T-cell (primary cell): Measurements from ENCODE around the gene SERPINF2. TPM values are rescaled to one million over a fixed set of nuclear protein-coding genes. Genes with fewer than 3 reads are reported as not detected.

Experiments
- ATAC-seq, 4 experiments: fragments of 200-7000 bp in 3 of 4; fragments of 150-1000 bp in 1 of 4; cut with Tn5 transposase; replicated peaks in 1 of 4; 1 replicate in 3 of 4; 2 replicates in 1 of 4; pipeline ENCODE4 v1.10.0; 2021; ENCODE audit warnings: moderate library complexity in 3 of 4, mild to moderate bottlenecking in 2 of 4, moderate number of reproducible peaks in 1 of 4
- CTCF ChIA-PET, 2 donors: fragments of 300-600 bp; sonication (Branson Sonifier 250); formaldehyde crosslinking; loops; one replicate each; lab custom pipeline; 2022; ENCODE audit warnings: antibody characterized with exemption in 2 of 2; lab: Charles Lee
- POLR2A ChIA-PET, 2 donors: fragments of 300-600 bp; sonication (Branson Sonifier 250); formaldehyde crosslinking; loops; one replicate each; lab custom pipeline; 2022; ENCODE audit warnings: antibody characterized with exemption in 2 of 2; lab: Charles Lee
- DNase-seq, 35 experiments: peaks; one replicate each; pipeline versions ENCODE4 v3.0.0 to v3.0.0-alpha.2; 2013 to 2023
- H3K27ac ChIP-seq: one replicate; pipeline ENCODE4 v1.5.1; 2013; ENCODE audit warnings: low read length
- H3K27me3 ChIP-seq, 2 experiments: replicated peaks in 1 of 2; 1 replicate in 1 of 2; 2 replicates in 1 of 2; pipeline versions ENCODE4 v1.6.1 to v1.7.0; 2013; ENCODE audit warnings: low read length in 1 of 2, mixed read lengths in 1 of 2; ENCODE audit not compliant: control insufficient read depth in 2 of 2, insufficient read depth in 2 of 2; ENCODE audit errors: extremely low read depth in 1 of 2
- H3K36me3 ChIP-seq, 2 donors: 1 replicate in 1 of 2; 2 replicates in 1 of 2; pipeline versions ENCODE4 v1.6.1 to v1.7.0; 2013; ENCODE audit warnings: low read length in 1 of 2; ENCODE audit not compliant: control insufficient read depth in 2 of 2, insufficient read depth in 1 of 2; ENCODE audit errors: extremely low read depth in 1 of 2
- H3K4me1 ChIP-seq, 2 experiments: 1 replicate in 1 of 2; 2 replicates in 1 of 2; pipeline versions ENCODE4 v1.6.1 to v1.7.0; 2013; ENCODE audit warnings: low read length in 2 of 2, mixed read lengths in 1 of 2; ENCODE audit not compliant: insufficient read depth in 2 of 2, control insufficient read depth in 1 of 2; ENCODE audit errors: extremely low read depth in 1 of 2
- H3K4me3 ChIP-seq, 2 donors: 1 replicate in 1 of 2; 2 replicates in 1 of 2; pipeline versions ENCODE4 v1.5.1 to v1.7.0; 2013; ENCODE audit warnings: mild to moderate bottlenecking in 2 of 2, low read length in 1 of 2, moderate library complexity in 1 of 2; ENCODE audit not compliant: control insufficient read depth in 1 of 2; ENCODE audit errors: extremely low read depth in 1 of 2
- H3K9me3 ChIP-seq: 2 replicates; pipeline ENCODE4 v1.7.0; 2013
- H3K27ac Mint-ChIP-seq, 2 donors: one replicate each; pipeline ENCODE4 v1.8.0; 2020 to 2021; ENCODE audit warnings: mild to moderate bottlenecking in 2 of 2, mixed read lengths in 2 of 2
- H3K27me3 Mint-ChIP-seq, 2 donors: one replicate each; pipeline ENCODE4 v1.8.0; 2021 to 2022; ENCODE audit warnings: mixed read lengths in 2 of 2
- H3K36me3 Mint-ChIP-seq: one replicate; pipeline ENCODE4 v1.8.0; 2021; ENCODE audit warnings: mixed read lengths
- H3K4me1 Mint-ChIP-seq, 3 donors: one replicate each; pipeline ENCODE4 v1.8.0; 2020 to 2022; ENCODE audit warnings: mixed read lengths in 3 of 3, mild to moderate bottlenecking in 1 of 3
- H3K4me3 Mint-ChIP-seq, 3 donors: one replicate each; pipeline ENCODE4 v1.8.0; 2020 to 2022; ENCODE audit warnings: mild to moderate bottlenecking in 3 of 3, mixed read lengths in 3 of 3, moderate library complexity in 3 of 3
- H3K9me3 Mint-ChIP-seq, 3 donors: one replicate each; pipeline ENCODE4 v1.8.0; 2020 to 2022; ENCODE audit warnings: mixed read lengths in 3 of 3
- WGBS: methylation state at CpG from one replicate; pipeline ENCODE4 v1.1.5; 2013; ENCODE audit warnings: missing lambda C conversion rate; ENCODE audit not compliant: insufficient coverage; 5-methylcytosine and 5-hydroxymethylcytosine counted together
- total RNA-seq, 35 experiments: library from RNA in 6 of 35; stranded (reverse) in 6 of 35; fragments of 120-200 nt in 1 of 35; gene quantifications; one replicate each; pipeline versions ENCODE4 v1.2.1 to v1.2.4 and lab custom pipeline; 2013 to 2026

The SERPINF2 gene
- total RNA-seq, 5 donors from 2014 or later (not counting 1 experiment from before 2014, with no cell fraction given) = 0.86 to 2.9 (median 1.4) TPM

- no peaks in the 10 kb centered on the region for H3K9me3 ChIP-seq
- peaks cover 5 to 7% (median 7%) of the 10 kb centered on the region in 3 donors for H3K4me1 Mint-ChIP-seq
- H3K9me3 Mint-ChIP-seq = no peaks in the 10 kb centered on the region
- H3K36me3 Mint-ChIP-seq = no peaks in the 10 kb centered on the region
- 86% methylated on average over 18 of the region's 23 CpGs for WGBS
- H3K4me3 ChIP-seq = no peak overlapping the region
- no peak for DNase-seq
- H3K4me1 ChIP-seq = peaks cover 0 to 8% of the 10 kb centered on the region in 2 experiments
- no peaks in the 10 kb centered on the region for H3K36me3 ChIP-seq
- H3K27ac ChIP-seq = no peak overlapping the region
- POLR2A ChIA-PET = no interaction called here
- CTCF ChIA-PET = no interaction called here
- H3K27me3 ChIP-seq = peaks cover 0 to 13% of the 10 kb centered on the region in 2 experiments
- no peak overlapping the region for H3K27ac Mint-ChIP-seq
- H3K4me3 Mint-ChIP-seq = no peak overlapping the region
- H3K27me3 Mint-ChIP-seq = no peaks in the 10 kb centered on the region
- ATAC-seq = no peak
These were observed 11.2 kb downstream of the SERPINF2 start for GRCh38 chr17:1753767-1754429.

GRCh38 chr17:1754430-1755112 is 11.9 kb downstream of the SERPINF2 start:
- peaks cover 5 to 7% (median 7%) of the 10 kb centered on the region in 3 donors for H3K4me1 Mint-ChIP-seq
- peaks cover 0 to 10% of the 10 kb centered on the region in 2 experiments for H3K27me3 ChIP-seq
- no peak for ATAC-seq
- ChIA-PET CTCF (no interaction called here), POLR2A (interaction anchor here in 1 of 2 donors (1.0 kb wide), 1 partner anchor 9 kb away, joined by 3 read pairs; no protein-coding TSS in a partner anchor)
- no peaks in the 10 kb centered on the region for H3K27me3 Mint-ChIP-seq
- H3K4me1 ChIP-seq = peaks cover 0 to 8% of the 10 kb centered on the region in 2 experiments
- H3K27ac Mint-ChIP-seq = no peak overlapping the region
- no peaks in the 10 kb centered on the region for H3K36me3 Mint-ChIP-seq
- WGBS = 94% methylated on average over 8 of the region's 25 CpGs
- H3K9me3 Mint-ChIP-seq = no peaks in the 10 kb centered on the region
- H3K36me3 ChIP-seq = no peaks in the 10 kb centered on the region
- H3K4me3 Mint-ChIP-seq = no peak overlapping the region
- no peak overlapping the region for H3K4me3 ChIP-seq
- H3K9me3 ChIP-seq = no peaks in the 10 kb centered on the region
- H3K27ac ChIP-seq = no peak overlapping the region
- DNase-seq = no peak

- Mint-ChIP-seq H3K36me3 (no peaks in the 10 kb centered on the region), H3K9me3 (no peaks in the 10 kb centered on the region), H3K4me3 (no peak overlapping the region), H3K4me1 (peaks cover 6 to 7% (median 7%) of the 10 kb centered on the region in 3 donors), H3K27me3 (no peaks in the 10 kb centered on the region), H3K27ac (no peak overlapping the region)
- DNase-seq (no peak), ATAC-seq (no peak)
- Histone ChIP-seq H3K36me3 (no peaks in the 10 kb centered on the region), H3K4me3 (no peak overlapping the region), H3K4me1 (peaks cover 0 to 8% of the 10 kb centered on the region in 2 experiments), H3K27ac (no peak overlapping the region), H3K9me3 (no peaks in the 10 kb centered on the region), H3K27me3 (peaks cover 0 to 8% of the 10 kb centered on the region in 2 experiments)
- 87% methylated on average over 11 of the region's 20 CpGs for WGBS
- CTCF ChIA-PET = interaction anchor here in 1 of 2 donors (0.5 kb wide), 1 partner anchor 91 kb away, joined by 3 read pairs; no protein-coding TSS in a partner anchor
- POLR2A ChIA-PET = interaction anchor here in 1 of 2 donors (1.0 kb wide), 1 partner anchor 9 kb away, joined by 3 read pairs; no protein-coding TSS in a partner anchor
These were observed 12.7 kb downstream of the SERPINF2 start for GRCh38 chr17:1755252-1755826.

GRCh38 chr17:1755827-1756262 is 13.2 kb downstream of the SERPINF2 start:
- Histone ChIP-seq H3K4me1 (peaks cover 0 to 8% of the 10 kb centered on the region in 2 experiments), H3K27ac (no peak overlapping the region), H3K9me3 (no peaks in the 10 kb centered on the region), H3K27me3 (peaks cover 0 to 4% of the 10 kb centered on the region in 2 experiments), H3K4me3 (no peak overlapping the region), H3K36me3 (no peaks in the 10 kb centered on the region)
- ChIA-PET CTCF (interaction anchor here in 1 of 2 donors (0.5 kb wide), 1 partner anchor 90 kb away, joined by 3 read pairs; no protein-coding TSS in a partner anchor), POLR2A (no interaction called here)
- 88% methylated on average over 17 of the region's 17 CpGs for WGBS
- DNase-seq = no peak
- Mint-ChIP-seq H3K27me3 (no peaks in the 10 kb centered on the region), H3K27ac (peak overlapping the region in 1 of 2 donors; percentile 34), H3K9me3 (no peaks in the 10 kb centered on the region), H3K4me1 (peaks cover 7 to 10% (median 7%) of the 10 kb centered on the region in 3 donors), H3K36me3 (no peaks in the 10 kb centered on the region), H3K4me3 (no peak overlapping the region)
- no peak for ATAC-seq

- no peak overlapping the region for H3K27ac ChIP-seq
- CTCF ChIA-PET = no interaction called here
- Mint-ChIP-seq H3K36me3 (no peaks in the 10 kb centered on the region), H3K4me3 (no peak overlapping the region), H3K27me3 (no peaks in the 10 kb centered on the region), H3K9me3 (no peaks in the 10 kb centered on the region), H3K4me1 (peaks cover 28 to 33% (median 31%) of the 10 kb centered on the region in 3 donors), H3K27ac (peak overlapping the region in 1 of 2 donors; percentile 72)
- peaks cover 17 to 26% of the 10 kb centered on the region in 2 experiments for H3K4me1 ChIP-seq
- ATAC-seq (no peak), DNase-seq (no peak)
- no peaks in the 10 kb centered on the region for H3K9me3 ChIP-seq
- no peak overlapping the region for H3K4me3 ChIP-seq
- H3K27me3 ChIP-seq = peaks cover 0 to 2% of the 10 kb centered on the region in 2 experiments
- WGBS = 68% methylated on average over 9 of the region's 15 CpGs
- POLR2A ChIA-PET = no interaction called here
- no peaks in the 10 kb centered on the region for H3K36me3 ChIP-seq
These were observed 16.1 kb downstream of the SERPINF2 start for GRCh38 chr17:1758807-1759206.

GRCh38 chr17:1759529-1759928 is 16.9 kb downstream of the SERPINF2 start:
- no peaks in the 10 kb centered on the region for H3K36me3 ChIP-seq
- ATAC-seq (no peak), DNase-seq (no peak)
- POLR2A ChIA-PET = no interaction called here
- no peak overlapping the region for H3K27ac ChIP-seq
- no peaks in the 10 kb centered on the region for H3K9me3 Mint-ChIP-seq
- H3K27ac Mint-ChIP-seq = peak overlapping the region in 1 of 2 donors; percentile 48
- H3K27me3 ChIP-seq = no peaks in the 10 kb centered on the region
- no peak overlapping the region for H3K4me3 Mint-ChIP-seq
- no peak overlapping the region for H3K4me3 ChIP-seq
- no peaks in the 10 kb centered on the region for H3K27me3 Mint-ChIP-seq
- H3K9me3 ChIP-seq = no peaks in the 10 kb centered on the region
- WGBS = no CpG with 5 or more reads among the region's 5 CpGs
- peaks cover 22 to 33% of the 10 kb centered on the region in 2 experiments for H3K4me1 ChIP-seq
- CTCF ChIA-PET = no interaction called here
- H3K4me1 Mint-ChIP-seq = peaks cover 36 to 41% (median 38%) of the 10 kb centered on the region in 3 donors
- H3K36me3 Mint-ChIP-seq = no peaks in the 10 kb centered on the region
